OCI-LY1 (cell line): Measurements from ENCODE around the gene CCRL2.

Experiments used
- H2AFZ ChIP-seq: fragments of 200-600 bp; sonication (generic), shearing (Covaris generic); 2 replicates; pipeline ENCODE4 v1.6.0; 2014; ENCODE audit warnings: antibody characterized with exemption, mild to moderate bottlenecking, low read length
- H3F3A ChIP-seq: fragments of 200-600 bp; sonication (generic), shearing (Covaris generic); 2 replicates; pipeline ENCODE4 v1.6.0; 2014; ENCODE audit warnings: mild to moderate bottlenecking, antibody characterized with exemption, low read length, moderate library complexity; ENCODE audit not compliant: insufficient read depth
- H3K27ac ChIP-seq: fragments of 200-600 bp; sonication (generic); 2 replicates; pipeline ENCODE4 v1.5.1; 2014; ENCODE audit warnings: low read length, mixed run types, mild to moderate bottlenecking, low read depth; ENCODE audit not compliant: poor library complexity, severe bottlenecking
- H3K27me3 ChIP-seq: fragments of 200-600 bp; sonication (generic); 2 replicates; pipeline ENCODE4 v1.6.0; 2014; ENCODE audit warnings: antibody characterized with exemption, mild to moderate bottlenecking, low read length, moderate library complexity; ENCODE audit not compliant: insufficient read depth
- H3K36me3 ChIP-seq: fragments of 200-600 bp; sonication (generic); 2 replicates; pipeline ENCODE4 v1.6.1; 2014; ENCODE audit warnings: mild to moderate bottlenecking, antibody characterized with exemption, low read length, moderate library complexity, mixed read lengths; ENCODE audit not compliant: insufficient read depth
- H3K4me1 ChIP-seq: fragments of 200-600 bp; sonication (generic); 2 replicates; pipeline ENCODE4 v1.5.1; 2014; ENCODE audit warnings: mild to moderate bottlenecking, low read length, moderate library complexity; ENCODE audit not compliant: insufficient read depth, severe bottlenecking
- H3K4me2 ChIP-seq: fragments of 200-600 bp; sonication (generic), shearing (Covaris generic); 2 replicates; pipeline ENCODE4 v1.6.1; 2014; ENCODE audit warnings: low read length
- H3K4me3 ChIP-seq: fragments of 200-600 bp; sonication (generic); 2 replicates; pipeline ENCODE4 v1.5.1; 2014; ENCODE audit warnings: low read length, low read depth, mild to moderate bottlenecking, mixed read lengths; ENCODE audit not compliant: poor library complexity, severe bottlenecking
- H3K79me2 ChIP-seq: fragments of 200-600 bp; shearing (Covaris generic); 2 replicates; pipeline ENCODE4 v1.6.1; 2016; ENCODE audit warnings: mixed run types, low read length, mixed read lengths; ENCODE audit not compliant: insufficient read depth
- H3K9ac ChIP-seq: fragments of 200-600 bp; sonication (generic), shearing (Covaris generic); 2 replicates; pipeline ENCODE4 v1.6.1; 2014; ENCODE audit warnings: mild to moderate bottlenecking, low read length, mixed read lengths
- H3K9me2 ChIP-seq: fragments of 200-600 bp; sonication (generic), shearing (Covaris generic); 2 replicates; pipeline ENCODE4 v1.6.1; 2014; ENCODE audit warnings: low read depth, mild to moderate bottlenecking, low read length, mixed read lengths
- H3K9me3 ChIP-seq: fragments of 200-600 bp; shearing (Covaris generic); 2 replicates; pipeline ENCODE4 v1.6.1; 2014; ENCODE audit warnings: low read length, mixed read lengths
- H4K20me1 ChIP-seq: fragments of 200-600 bp; sonication (generic), shearing (Covaris generic); 2 replicates; pipeline ENCODE4 v1.6.0; 2016; ENCODE audit warnings: mild to moderate bottlenecking, low read length; ENCODE audit not compliant: insufficient read depth
- CTCF ChIP-seq: fragments of 200-600 bp; sonication (generic), shearing (Covaris generic); IDR thresholded peaks from 2 replicates; pipeline ENCODE4 v1.5.1; 2017; ENCODE audit warnings: mild to moderate bottlenecking, antibody characterized with exemption, low read length, moderate library complexity, mixed read lengths
- EZH2 ChIP-seq: fragments of 200-600 bp; sonication (generic), shearing (Covaris generic); IDR thresholded peaks from 2 replicates; pipeline ENCODE4 v1.8.0; 2017; ENCODE audit warnings: borderline replicate concordance, mixed run types, mild to moderate bottlenecking, antibody characterized with exemption, low read length, moderate library complexity, mixed read lengths

The CCRL2 gene

GRCh38 chr3:46369151-46369550, 37.9 kb upstream of the CCRL2 start:
- Histone ChIP-seq H3K9ac (no peak overlapping the region), H3K4me2 (no peak overlapping the region), H3K27ac (no peak overlapping the region)

GRCh38 chr3:46369675-46370132, 37.4 kb upstream of the CCRL2 start:
- Histone ChIP-seq H3K79me2 (no peaks in the 10 kb centered on the region), H3K36me3 (no peaks in the 10 kb centered on the region), H3K9me3 (no peaks in the 10 kb centered on the region), H3K9ac (no peak overlapping the region), H3K9me2 (no peaks in the 10 kb centered on the region), H2AFZ (no peak overlapping the region), H3K4me1 (no peaks in the 10 kb centered on the region), H3K27ac (no peak overlapping the region), H3K27me3 (peaks cover 5% of the 10 kb centered on the region), H3K4me3 (no peak overlapping the region), H3K4me2 (no peak overlapping the region), H3F3A (no peaks in the 10 kb centered on the region), H4K20me1 (no peaks in the 10 kb centered on the region)
- no peak for TF ChIP-seq EZH2
- no peak for TF ChIP-seq CTCF

More at GRCh38 chr3:46369151-46369550, 37.9 kb upstream of the CCRL2 start:
- Histone ChIP-seq H3K36me3 (no peaks in the 10 kb centered on the region), H3K4me3 (no peak overlapping the region), H3K9me2 (no peaks in the 10 kb centered on the region), H2AFZ (no peak overlapping the region), H3F3A (no peaks in the 10 kb centered on the region), H3K79me2 (no peaks in the 10 kb centered on the region), H4K20me1 (no peaks in the 10 kb centered on the region), H3K4me1 (no peaks in the 10 kb centered on the region), H3K27me3 (peaks cover 1% of the 10 kb centered on the region), H3K9me3 (no peaks in the 10 kb centered on the region)
- TF ChIP-seq CTCF: no peak
- TF ChIP-seq EZH2: no peak

- peaks cover 5% of the 10 kb centered on the region for H3K27me3 ChIP-seq
- H3K79me2 ChIP-seq: no peaks in the 10 kb centered on the region
- no peak within 1 kb of the TSS for H3K4me2 ChIP-seq
- H3K4me3 ChIP-seq: no peak within 1 kb of the TSS
- no peaks in the 10 kb centered on the region for H3K9me3 ChIP-seq
- H3K9ac ChIP-seq: no peak within 1 kb of the TSS
- H3K36me3 ChIP-seq: no peaks in the 10 kb centered on the region
- no peak within 1 kb of the TSS for H3K27ac ChIP-seq
- H3F3A ChIP-seq: no peaks in the 10 kb centered on the region
- no peaks in the 10 kb centered on the region for H3K9me2 ChIP-seq
- H2AFZ ChIP-seq: no peak within 1 kb of the TSS
- TF ChIP-seq EZH2 (no peak), CTCF (no peak)
- no peaks in the 10 kb centered on the region for H4K20me1 ChIP-seq
- H3K4me1 ChIP-seq: no peaks in the 10 kb centered on the region
Observed at GRCh38 chr3:46370839-46371518, 36.1 kb upstream of the CCRL2 start, which contains the start of gene CCR5. CCR5 (plus strand) TSS chr3:46370946; CDS start chr3:46372903, 1,957 bp downstream.
